ENCODE results near the gene DAPK1.

Gene DAPK1

GRCh38 chr9:87603854-87604490 is 106.3 kb downstream of the DAPK1 start:
- Histone ChIP-seq H3K27me3 (ENCODE audit: control insufficient read depth, insufficient read depth, low read length) (no peaks in the 10 kb centered on the region), H3K4me3 (ENCODE audit: low read depth, low read length) (no peak overlapping the region), H3K9me3 (ENCODE audit: control insufficient read depth, insufficient read depth, low read length) (no peaks in the 10 kb centered on the region), H3K4me1 (ENCODE audit: control insufficient read depth, insufficient read depth, low read length) (peaks cover 3% of the 10 kb centered on the region), H3K9ac (ENCODE audit: low read depth, low read length) (no peak overlapping the region), H3K36me3 (ENCODE audit: control insufficient read depth, insufficient read depth, low read length) (peaks cover 8% of the 10 kb centered on the region)

GRCh38 chr9:87604886-87605588 is 107.4 kb downstream of the DAPK1 start:
- Histone ChIP-seq H3K9me3 (ENCODE audit: control insufficient read depth, insufficient read depth, low read length) (no peaks in the 10 kb centered on the region), H3K4me3 (ENCODE audit: low read depth, low read length) (no peak overlapping the region), H3K36me3 (ENCODE audit: control insufficient read depth, insufficient read depth, low read length) (peaks cover 8% of the 10 kb centered on the region), H3K27me3 (ENCODE audit: control insufficient read depth, insufficient read depth, low read length) (no peaks in the 10 kb centered on the region), H3K9ac (ENCODE audit: low read depth, low read length) (no peak overlapping the region), H3K4me1 (ENCODE audit: control insufficient read depth, insufficient read depth, low read length) (peaks cover 3% of the 10 kb centered on the region)

GRCh38 chr9:87605676-87606075 is 108.0 kb downstream of the DAPK1 start:
- Histone ChIP-seq H3K4me3 (ENCODE audit: low read depth, low read length) (no peak overlapping the region), H3K9ac (ENCODE audit: low read depth, low read length) (no peak overlapping the region), H3K4me1 (ENCODE audit: control insufficient read depth, insufficient read depth, low read length) (peaks cover 2% of the 10 kb centered on the region), H3K27me3 (ENCODE audit: control insufficient read depth, insufficient read depth, low read length) (no peaks in the 10 kb centered on the region), H3K36me3 (ENCODE audit: control insufficient read depth, insufficient read depth, low read length) (peaks cover 8% of the 10 kb centered on the region), H3K9me3 (ENCODE audit: control insufficient read depth, insufficient read depth, low read length) (no peaks in the 10 kb centered on the region)

- H3K36me3 ChIP-seq (ENCODE audit: control insufficient read depth, insufficient read depth, low read length) = peaks cover 11% of the 10 kb centered on the region
- no peaks in the 10 kb centered on the region for H3K4me1 ChIP-seq (ENCODE audit: control insufficient read depth, insufficient read depth, low read length)
- no peaks in the 10 kb centered on the region for H3K27me3 ChIP-seq (ENCODE audit: control insufficient read depth, insufficient read depth, low read length)
- H3K9me3 ChIP-seq (ENCODE audit: control insufficient read depth, insufficient read depth, low read length) = no peaks in the 10 kb centered on the region
- H3K9ac ChIP-seq (ENCODE audit: low read depth, low read length) = no peak overlapping the region
- no peak overlapping the region for H3K4me3 ChIP-seq (ENCODE audit: low read depth, low read length)
Measured at GRCh38 chr9:87606841-87607521, 109.3 kb downstream of the DAPK1 start.

GRCh38 chr9:87607859-87608258 is 110.2 kb downstream of the DAPK1 start:
- Histone ChIP-seq H3K4me3 (ENCODE audit: low read depth, low read length) (no peak overlapping the region), H3K9ac (ENCODE audit: low read depth, low read length) (no peak overlapping the region), H3K36me3 (ENCODE audit: control insufficient read depth, insufficient read depth, low read length) (peaks cover 14% of the 10 kb centered on the region), H3K9me3 (ENCODE audit: control insufficient read depth, insufficient read depth, low read length) (no peaks in the 10 kb centered on the region), H3K4me1 (ENCODE audit: control insufficient read depth, insufficient read depth, low read length) (no peaks in the 10 kb centered on the region), H3K27me3 (ENCODE audit: control insufficient read depth, insufficient read depth, low read length) (no peaks in the 10 kb centered on the region)

GRCh38 chr9:87609002-87609401 is 111.3 kb downstream of the DAPK1 start:
- H3K9ac ChIP-seq (ENCODE audit: low read depth, low read length) = no peak overlapping the region
- no peaks in the 10 kb centered on the region for H3K4me1 ChIP-seq (ENCODE audit: control insufficient read depth, insufficient read depth, low read length)
- H3K9me3 ChIP-seq (ENCODE audit: control insufficient read depth, insufficient read depth, low read length) = no peaks in the 10 kb centered on the region
- H3K36me3 ChIP-seq (ENCODE audit: control insufficient read depth, insufficient read depth, low read length) = peaks cover 14% of the 10 kb centered on the region
- no peaks in the 10 kb centered on the region for H3K27me3 ChIP-seq (ENCODE audit: control insufficient read depth, insufficient read depth, low read length)
- H3K4me3 ChIP-seq (ENCODE audit: low read depth, low read length) = no peak overlapping the region

- peaks cover 16% of the 10 kb centered on the region for H3K36me3 ChIP-seq (ENCODE audit: control insufficient read depth, insufficient read depth, low read length)
- H3K27me3 ChIP-seq (ENCODE audit: control insufficient read depth, insufficient read depth, low read length) = no peaks in the 10 kb centered on the region
- H3K9me3 ChIP-seq (ENCODE audit: control insufficient read depth, insufficient read depth, low read length) = no peaks in the 10 kb centered on the region
- H3K4me1 ChIP-seq (ENCODE audit: control insufficient read depth, insufficient read depth, low read length) = no peaks in the 10 kb centered on the region
- H3K4me3 ChIP-seq (ENCODE audit: low read depth, low read length) = no peak overlapping the region
- H3K9ac ChIP-seq (ENCODE audit: low read depth, low read length) = no peak overlapping the region
Measured at GRCh38 chr9:87609486-87609885, 111.8 kb downstream of the DAPK1 start.

GRCh38 chr9:87610200-87611155 is 112.8 kb downstream of the DAPK1 start:
- Histone ChIP-seq H3K9ac (ENCODE audit: low read depth, low read length) (no peak overlapping the region), H3K4me1 (ENCODE audit: control insufficient read depth, insufficient read depth, low read length) (peaks cover 3% of the 10 kb centered on the region), H3K27me3 (ENCODE audit: control insufficient read depth, insufficient read depth, low read length) (no peaks in the 10 kb centered on the region), H3K36me3 (ENCODE audit: control insufficient read depth, insufficient read depth, low read length) (peaks cover 14% of the 10 kb centered on the region), H3K9me3 (ENCODE audit: control insufficient read depth, insufficient read depth, low read length) (no peaks in the 10 kb centered on the region), H3K4me3 (ENCODE audit: low read depth, low read length) (no peak overlapping the region)

GRCh38 chr9:87611776-87612175 is 114.1 kb downstream of the DAPK1 start:
- no peaks in the 10 kb centered on the region for H3K9me3 ChIP-seq (ENCODE audit: control insufficient read depth, insufficient read depth, low read length)
- H3K27me3 ChIP-seq (ENCODE audit: control insufficient read depth, insufficient read depth, low read length) = no peaks in the 10 kb centered on the region
- H3K4me1 ChIP-seq (ENCODE audit: control insufficient read depth, insufficient read depth, low read length) = peaks cover 3% of the 10 kb centered on the region
- no peak overlapping the region for H3K9ac ChIP-seq (ENCODE audit: low read depth, low read length)
- H3K4me3 ChIP-seq (ENCODE audit: low read depth, low read length) = no peak overlapping the region
- H3K36me3 ChIP-seq (ENCODE audit: control insufficient read depth, insufficient read depth, low read length) = peaks cover 14% of the 10 kb centered on the region

- H3K36me3 ChIP-seq (ENCODE audit: control insufficient read depth, insufficient read depth, low read length) = peaks cover 14% of the 10 kb centered on the region
- no peak overlapping the region for H3K9ac ChIP-seq (ENCODE audit: low read depth, low read length)
Measured at GRCh38 chr9:87612536-87612935, 114.9 kb downstream of the DAPK1 start.

More at GRCh38 chr9:87612536-87612935, 114.9 kb downstream of the DAPK1 start:
- Histone ChIP-seq H3K27me3 (ENCODE audit: control insufficient read depth, insufficient read depth, low read length) (no peaks in the 10 kb centered on the region), H3K4me3 (ENCODE audit: low read depth, low read length) (no peak overlapping the region), H3K4me1 (ENCODE audit: control insufficient read depth, insufficient read depth, low read length) (peaks cover 3% of the 10 kb centered on the region), H3K9me3 (ENCODE audit: control insufficient read depth, insufficient read depth, low read length) (no peaks in the 10 kb centered on the region)
